ENCODE data around the gene GRIN2C. TPM values are rescaled to one million over a fixed set of nuclear protein-coding genes. Genes with fewer than 3 reads are reported as not detected.
A peak's percentile ranks its signal among the peaks of the same experiment; 100 is the strongest.

The GRIN2C gene
- total RNA-seq, 1 experiment from 2014 or later, result not detected

GRCh38 chr17:74862108-74862901, 2.6 kb upstream of the GRIN2C start:
- BruUV-seq (replicated peaks), result no TSS peak
- TF ChIP-seq CTCF (IDR thresholded peaks at IDR 0.05; ENCODE audit: unreplicated experiment), result peak; percentile 59
- intact Hi-C loops (cut with micrococcal nuclease; ENCODE audit: unreplicated experiment), result loop anchor here (10.0 kb wide), 1 partner anchor 208 kb away; no protein-coding TSS in a partner anchor
- Mint-ChIP-seq H3K4me1 (ENCODE audit: low read depth, unreplicated experiment) (peaks cover 7% of the 10 kb centered on the region), H3K36me3 (ENCODE audit: insufficient read depth, unreplicated experiment) (peaks cover 4% of the 10 kb centered on the region), H3K4me3 (ENCODE audit: low read depth, unreplicated experiment) (no peak overlapping the region), H3K9me3 (ENCODE audit: low read depth, unreplicated experiment) (peaks cover 4% of the 10 kb centered on the region), H3K27me3 (ENCODE audit: unreplicated experiment) (peaks cover 45% of the 10 kb centered on the region), H3K27ac (ENCODE audit: unreplicated experiment) (no peak overlapping the region)
- CTCF ChIA-PET, result interaction anchor here (0.6 to 2.5 kb wide), 6 partner anchors 11 to 225 kb away, joined by 3 to 16 read pairs (median 7); partner anchors contain the start of genes FDXR and SLC16A5
- DNase-seq, result peak; percentile 69

- H3K4me3 Mint-ChIP-seq (ENCODE audit: low read depth, unreplicated experiment), result no peak overlapping the region
- DNase-seq, result no peak
- H3K27ac Mint-ChIP-seq (ENCODE audit: unreplicated experiment), result no peak overlapping the region
- no peak for TF ChIP-seq CTCF (IDR thresholded peaks at IDR 0.05; ENCODE audit: unreplicated experiment)
- no TSS peak for BruUV-seq (replicated peaks)
- peaks cover 7% of the 10 kb centered on the region for H3K4me1 Mint-ChIP-seq (ENCODE audit: low read depth, unreplicated experiment)
- CTCF ChIA-PET, result interaction anchor here (0.6 to 2.5 kb wide), 5 partner anchors 11 to 204 kb away, joined by 3 to 16 read pairs (median 9); partner anchors contain the start of gene FDXR
- intact Hi-C loops (cut with micrococcal nuclease; ENCODE audit: unreplicated experiment), result loop anchor here (10.0 kb wide), 1 partner anchor 207 kb away; no protein-coding TSS in a partner anchor
- H3K9me3 Mint-ChIP-seq (ENCODE audit: low read depth, unreplicated experiment), result peaks cover 4% of the 10 kb centered on the region
- peaks cover 52% of the 10 kb centered on the region for H3K27me3 Mint-ChIP-seq (ENCODE audit: unreplicated experiment)
- H3K36me3 Mint-ChIP-seq (ENCODE audit: insufficient read depth, unreplicated experiment), result peaks cover 4% of the 10 kb centered on the region
These were observed 2.0 kb upstream of the GRIN2C start for GRCh38 chr17:74861662-74862107.

- no TSS peak for BruUV-seq (replicated peaks)
- Mint-ChIP-seq H3K27ac (ENCODE audit: unreplicated experiment) (no peak overlapping the region), H3K4me3 (ENCODE audit: low read depth, unreplicated experiment) (no peak overlapping the region), H3K9me3 (ENCODE audit: low read depth, unreplicated experiment) (peaks cover 4% of the 10 kb centered on the region), H3K36me3 (ENCODE audit: insufficient read depth, unreplicated experiment) (peaks cover 4% of the 10 kb centered on the region), H3K4me1 (ENCODE audit: low read depth, unreplicated experiment) (peaks cover 7% of the 10 kb centered on the region), H3K27me3 (ENCODE audit: unreplicated experiment) (peaks cover 58% of the 10 kb centered on the region)
- no peak for TF ChIP-seq CTCF (IDR thresholded peaks at IDR 0.05; ENCODE audit: unreplicated experiment)
- intact Hi-C loops (cut with micrococcal nuclease; ENCODE audit: unreplicated experiment), result loop anchor here (10.0 kb wide), 1 partner anchor 206 kb away; no protein-coding TSS in a partner anchor
- no peak for DNase-seq
- CTCF ChIA-PET, result interaction anchor here (0.7 to 2.5 kb wide), 4 partner anchors 11 to 116 kb away, joined by 3 to 16 read pairs (median 4); partner anchors contain the start of gene FDXR
These were observed 1.4 kb upstream of the GRIN2C start for GRCh38 chr17:74860872-74861661.

GRCh38 chr17:74860229-74860871, 665 bp upstream of the GRIN2C start:
- no peak for TF ChIP-seq CTCF (IDR thresholded peaks at IDR 0.05; ENCODE audit: unreplicated experiment)
- intact Hi-C loops (cut with micrococcal nuclease; ENCODE audit: unreplicated experiment), result loop anchor here (10.0 kb wide), 1 partner anchor 206 kb away; no protein-coding TSS in a partner anchor
- Mint-ChIP-seq H3K36me3 (ENCODE audit: insufficient read depth, unreplicated experiment) (peaks cover 4% of the 10 kb centered on the region), H3K4me1 (ENCODE audit: low read depth, unreplicated experiment) (peaks cover 7% of the 10 kb centered on the region), H3K9me3 (ENCODE audit: low read depth, unreplicated experiment) (peaks cover 4% of the 10 kb centered on the region), H3K4me3 (ENCODE audit: low read depth, unreplicated experiment) (peak overlapping the region; percentile 14), H3K27ac (ENCODE audit: unreplicated experiment) (no peak overlapping the region), H3K27me3 (ENCODE audit: unreplicated experiment) (peaks cover 65% of the 10 kb centered on the region)
- no peak for DNase-seq
- no TSS peak for BruUV-seq (replicated peaks)
- CTCF ChIA-PET, result interaction anchor here (0.7 to 1.1 kb wide), 3 partner anchors 12 to 115 kb away, joined by 3 to 5 read pairs (median 3); partner anchors contain the start of gene FDXR
